ENCODE data around the gene ATP2B1.

Gene ATP2B1

GRCh38 chr12:89669197-89669596 is 39.4 kb downstream of the ATP2B1 start:
- H3K4me3 ChIP-seq (ENCODE audit: insufficient read length, low read depth) = no peak overlapping the region
- no peaks in the 10 kb centered on the region for H3K4me1 ChIP-seq (ENCODE audit: insufficient read depth, insufficient read length)
- no peak for TF ChIP-seq SUZ12 (IDR thresholded peaks at IDR 0.05; ENCODE audit: extremely low read depth, insufficient read depth, insufficient read length)
- no peak for TF ChIP-seq YY1 (IDR thresholded peaks at IDR 0.05; ENCODE audit: insufficient read depth, insufficient read length)
- TF ChIP-seq ZNF274 (IDR thresholded peaks at IDR 0.05; ENCODE audit: low read depth, low read length) = no peak
- no peak overlapping the region for H3K9ac ChIP-seq (ENCODE audit: insufficient read length, low read depth)
- no peaks in the 10 kb centered on the region for H3K36me3 ChIP-seq (ENCODE audit: insufficient read depth, insufficient read length, low read length)
- DNase-seq (ENCODE audit: low read depth, low spot score) = no peak
- H3K27me3 ChIP-seq (ENCODE audit: insufficient read depth, insufficient read length) = no peaks in the 10 kb centered on the region
- H3K9me3 ChIP-seq (ENCODE audit: insufficient read depth, low read length) = no peaks in the 10 kb centered on the region

GRCh38 chr12:89665556-89665955 is 43.1 kb downstream of the ATP2B1 start:
- DNase-seq (ENCODE audit: low read depth, low spot score) = no peak
- H3K9me3 ChIP-seq (ENCODE audit: insufficient read depth, low read length) = no peaks in the 10 kb centered on the region
- H3K4me1 ChIP-seq (ENCODE audit: insufficient read depth, insufficient read length) = no peaks in the 10 kb centered on the region
- no peak overlapping the region for H3K9ac ChIP-seq (ENCODE audit: insufficient read length, low read depth)
- no peak overlapping the region for H3K4me3 ChIP-seq (ENCODE audit: insufficient read length, low read depth)
- no peak for TF ChIP-seq SUZ12 (IDR thresholded peaks at IDR 0.05; ENCODE audit: extremely low read depth, insufficient read depth, insufficient read length)
- no peak for TF ChIP-seq YY1 (IDR thresholded peaks at IDR 0.05; ENCODE audit: insufficient read depth, insufficient read length)
- no peak for TF ChIP-seq ZNF274 (IDR thresholded peaks at IDR 0.05; ENCODE audit: low read depth, low read length)
- no peaks in the 10 kb centered on the region for H3K36me3 ChIP-seq (ENCODE audit: insufficient read depth, insufficient read length, low read length)
- H3K27me3 ChIP-seq (ENCODE audit: insufficient read depth, insufficient read length) = no peaks in the 10 kb centered on the region

GRCh38 chr12:89664441-89664840 is 44.2 kb downstream of the ATP2B1 start:
- Histone ChIP-seq H3K4me1 (ENCODE audit: insufficient read depth, insufficient read length) (no peaks in the 10 kb centered on the region), H3K9me3 (ENCODE audit: insufficient read depth, low read length) (no peaks in the 10 kb centered on the region), H3K4me3 (ENCODE audit: insufficient read length, low read depth) (no peak overlapping the region), H3K27me3 (ENCODE audit: insufficient read depth, insufficient read length) (no peaks in the 10 kb centered on the region), H3K36me3 (ENCODE audit: insufficient read depth, insufficient read length, low read length) (no peaks in the 10 kb centered on the region), H3K9ac (ENCODE audit: insufficient read length, low read depth) (no peak overlapping the region)
- no peak for TF ChIP-seq SUZ12 (IDR thresholded peaks at IDR 0.05; ENCODE audit: extremely low read depth, insufficient read depth, insufficient read length)
- TF ChIP-seq ZNF274 (IDR thresholded peaks at IDR 0.05; ENCODE audit: low read depth, low read length) = no peak
- no peak for TF ChIP-seq YY1 (IDR thresholded peaks at IDR 0.05; ENCODE audit: insufficient read depth, insufficient read length)
- no peak for DNase-seq (ENCODE audit: low read depth, low spot score)

- Histone ChIP-seq H3K4me3 (ENCODE audit: insufficient read length, low read depth) (no peak overlapping the region), H3K27me3 (ENCODE audit: insufficient read depth, insufficient read length) (no peaks in the 10 kb centered on the region), H3K36me3 (ENCODE audit: insufficient read depth, insufficient read length, low read length) (no peaks in the 10 kb centered on the region), H3K4me1 (ENCODE audit: insufficient read depth, insufficient read length) (no peaks in the 10 kb centered on the region), H3K9ac (ENCODE audit: insufficient read length, low read depth) (no peak overlapping the region), H3K9me3 (ENCODE audit: insufficient read depth, low read length) (no peaks in the 10 kb centered on the region)
- no peak for DNase-seq (ENCODE audit: low read depth, low spot score)
- TF ChIP-seq SUZ12 (IDR thresholded peaks at IDR 0.05; ENCODE audit: extremely low read depth, insufficient read depth, insufficient read length) = no peak
These were observed 44.9 kb downstream of the ATP2B1 start for GRCh38 chr12:89663577-89664357.

GRCh38 chr12:89662623-89663022 is 46.0 kb downstream of the ATP2B1 start:
- no peak for DNase-seq (ENCODE audit: low read depth, low spot score)
- Histone ChIP-seq H3K9me3 (ENCODE audit: insufficient read depth, low read length) (no peaks in the 10 kb centered on the region), H3K4me1 (ENCODE audit: insufficient read depth, insufficient read length) (no peaks in the 10 kb centered on the region), H3K36me3 (ENCODE audit: insufficient read depth, insufficient read length, low read length) (no peaks in the 10 kb centered on the region), H3K9ac (ENCODE audit: insufficient read length, low read depth) (no peak overlapping the region), H3K4me3 (ENCODE audit: insufficient read length, low read depth) (no peak overlapping the region), H3K27me3 (ENCODE audit: insufficient read depth, insufficient read length) (no peaks in the 10 kb centered on the region)
- TF ChIP-seq SUZ12 (IDR thresholded peaks at IDR 0.05; ENCODE audit: extremely low read depth, insufficient read depth, insufficient read length) (no peak), YY1 (IDR thresholded peaks at IDR 0.05; ENCODE audit: insufficient read depth, insufficient read length) (no peak), ZNF274 (IDR thresholded peaks at IDR 0.05; ENCODE audit: low read depth, low read length) (no peak)

GRCh38 chr12:89661706-89662330 is 46.8 kb downstream of the ATP2B1 start:
- no peaks in the 10 kb centered on the region for H3K4me1 ChIP-seq (ENCODE audit: insufficient read depth, insufficient read length)
- no peaks in the 10 kb centered on the region for H3K36me3 ChIP-seq (ENCODE audit: insufficient read depth, insufficient read length, low read length)
- H3K9me3 ChIP-seq (ENCODE audit: insufficient read depth, low read length) = no peaks in the 10 kb centered on the region
- no peak overlapping the region for H3K9ac ChIP-seq (ENCODE audit: insufficient read length, low read depth)
- TF ChIP-seq SUZ12 (IDR thresholded peaks at IDR 0.05; ENCODE audit: extremely low read depth, insufficient read depth, insufficient read length) (no peak), YY1 (IDR thresholded peaks at IDR 0.05; ENCODE audit: insufficient read depth, insufficient read length) (no peak), ZNF274 (IDR thresholded peaks at IDR 0.05; ENCODE audit: low read depth, low read length) (no peak)
- H3K4me3 ChIP-seq (ENCODE audit: insufficient read length, low read depth) = no peak overlapping the region
- H3K27me3 ChIP-seq (ENCODE audit: insufficient read depth, insufficient read length) = no peaks in the 10 kb centered on the region
- no peak for DNase-seq (ENCODE audit: low read depth, low spot score)

- H3K4me3 ChIP-seq (ENCODE audit: insufficient read length, low read depth) = no peak overlapping the region
- H3K27me3 ChIP-seq (ENCODE audit: insufficient read depth, insufficient read length) = no peaks in the 10 kb centered on the region
- peaks cover 8% of the 10 kb centered on the region for H3K36me3 ChIP-seq (ENCODE audit: insufficient read depth, insufficient read length, low read length)
- H3K9me3 ChIP-seq (ENCODE audit: insufficient read depth, low read length) = no peaks in the 10 kb centered on the region
- TF ChIP-seq SUZ12 (IDR thresholded peaks at IDR 0.05; ENCODE audit: extremely low read depth, insufficient read depth, insufficient read length) (no peak), ZNF274 (IDR thresholded peaks at IDR 0.05; ENCODE audit: low read depth, low read length) (no peak), YY1 (IDR thresholded peaks at IDR 0.05; ENCODE audit: insufficient read depth, insufficient read length) (no peak)
- DNase-seq (ENCODE audit: low read depth, low spot score) = no peak
- H3K4me1 ChIP-seq (ENCODE audit: insufficient read depth, insufficient read length) = no peaks in the 10 kb centered on the region
- no peak overlapping the region for H3K9ac ChIP-seq (ENCODE audit: insufficient read length, low read depth)
These were observed 50.9 kb downstream of the ATP2B1 start for GRCh38 chr12:89657739-89658138.
